HG03354 (cell line): ENCODE results near the gene SLC4A7.
"Not testable (repeated sequence)": the region's sequence is repeated elsewhere in the genome, so short reads cannot be mapped to it uniquely, and the experiment has no call there.

Experiments used
- ATAC-seq: cut with Tn5 transposase; IDR thresholded peaks from one replicate; pipeline ENCODE4 v1.9.1; 2021; ENCODE audit warnings: mild to moderate bottlenecking; ENCODE audit not compliant: unreplicated experiment, poor library complexity, severe bottlenecking

SLC4A7 gene

DNA sequence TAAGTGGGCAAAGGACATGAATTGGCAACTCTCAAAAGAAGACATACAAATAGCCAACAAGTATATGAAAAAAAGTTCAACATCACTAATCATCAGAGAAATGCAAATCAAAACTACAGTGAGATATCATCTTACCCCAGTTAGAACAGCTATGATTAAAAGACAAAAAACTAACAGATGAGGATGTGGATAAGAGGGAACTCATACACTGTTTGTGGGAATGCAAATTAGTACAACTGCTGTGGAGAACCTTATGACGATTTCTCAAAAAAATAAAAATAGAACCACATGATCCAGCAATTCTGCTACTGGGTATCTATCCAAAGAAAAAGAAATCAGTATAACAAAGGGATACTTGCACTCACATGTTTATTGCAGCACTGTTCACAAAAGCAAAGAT lies 143.7 kb downstream of the SLC4A7 start:
- ATAC-seq, result peak; percentile 92

DNA sequence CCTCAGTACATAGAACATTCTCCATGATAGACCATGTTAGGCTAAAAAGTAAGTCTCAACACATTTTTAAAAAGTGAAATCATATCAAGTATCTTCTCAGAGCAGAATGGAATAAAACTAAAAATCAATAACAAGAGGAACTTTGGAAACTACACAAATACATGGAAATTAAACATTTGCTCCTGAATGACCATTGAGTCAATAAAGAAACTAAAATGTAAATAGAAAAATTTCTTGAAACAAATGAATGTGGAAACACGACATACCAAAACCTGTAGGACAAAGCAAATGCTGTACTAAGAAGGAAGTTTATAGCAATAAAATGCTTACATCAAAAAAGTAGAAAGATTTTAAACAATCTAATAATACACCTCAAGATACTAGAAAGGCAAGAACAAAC lies 148.6 kb downstream of the SLC4A7 start:
- no peak for ATAC-seq

DNA sequence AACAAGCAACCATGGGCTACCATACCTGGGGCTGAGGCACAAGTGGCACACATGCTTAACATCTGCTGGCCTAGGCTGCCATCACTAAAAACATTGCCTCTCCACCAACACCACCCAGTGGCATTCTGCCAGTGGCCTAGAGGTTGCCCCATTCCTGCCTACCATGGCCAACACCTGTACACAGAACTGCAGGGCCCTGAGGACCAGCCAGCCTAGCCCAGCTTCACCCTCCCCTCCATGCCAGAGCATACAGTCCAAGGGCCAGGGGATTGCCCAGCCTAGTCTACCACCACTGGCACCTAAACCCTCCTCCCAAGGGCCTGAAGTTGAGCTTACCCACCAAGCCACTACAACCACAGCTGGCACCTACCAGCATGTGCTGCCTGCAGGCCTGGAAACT lies 150.3 kb downstream of the SLC4A7 start:
- no peak for ATAC-seq

DNA sequence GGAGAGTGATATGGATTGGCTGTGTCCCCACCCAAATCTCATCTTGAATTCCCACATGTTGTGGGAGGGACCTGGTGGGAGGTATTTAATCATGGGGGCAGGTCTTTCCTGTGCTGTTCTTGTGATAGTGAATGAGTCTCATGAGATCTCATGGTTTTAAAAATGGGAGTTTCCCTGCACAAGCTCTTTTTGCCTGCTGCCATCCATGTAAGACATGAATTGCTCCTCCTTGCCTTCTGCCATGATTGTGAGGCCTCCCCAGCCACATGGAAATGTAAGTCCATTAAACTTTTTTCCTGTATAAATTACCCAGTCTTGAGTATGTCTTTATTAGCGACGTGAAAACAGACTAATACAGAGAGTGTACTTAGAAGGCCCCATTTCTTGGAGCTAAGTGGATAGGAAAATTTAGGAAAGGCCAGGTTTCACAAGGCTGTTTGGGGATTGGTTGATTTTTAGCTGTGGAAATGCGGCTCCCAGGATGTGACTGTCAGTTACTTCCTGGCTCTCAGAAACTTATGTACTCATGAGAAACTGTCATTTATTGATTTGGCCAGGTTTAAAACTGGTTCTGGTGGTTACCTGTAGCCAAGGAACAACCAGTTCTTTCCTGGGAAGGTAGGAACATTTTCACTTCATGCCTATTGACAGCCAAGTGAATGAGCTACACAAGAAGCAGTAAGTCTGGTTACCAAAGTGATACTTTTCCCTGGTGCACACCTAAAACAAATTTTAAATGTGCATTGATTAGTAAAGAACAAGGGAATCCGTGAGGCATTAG lies 155.0 kb downstream of the SLC4A7 start:
- not testable (repeated sequence) for ATAC-seq

DNA sequence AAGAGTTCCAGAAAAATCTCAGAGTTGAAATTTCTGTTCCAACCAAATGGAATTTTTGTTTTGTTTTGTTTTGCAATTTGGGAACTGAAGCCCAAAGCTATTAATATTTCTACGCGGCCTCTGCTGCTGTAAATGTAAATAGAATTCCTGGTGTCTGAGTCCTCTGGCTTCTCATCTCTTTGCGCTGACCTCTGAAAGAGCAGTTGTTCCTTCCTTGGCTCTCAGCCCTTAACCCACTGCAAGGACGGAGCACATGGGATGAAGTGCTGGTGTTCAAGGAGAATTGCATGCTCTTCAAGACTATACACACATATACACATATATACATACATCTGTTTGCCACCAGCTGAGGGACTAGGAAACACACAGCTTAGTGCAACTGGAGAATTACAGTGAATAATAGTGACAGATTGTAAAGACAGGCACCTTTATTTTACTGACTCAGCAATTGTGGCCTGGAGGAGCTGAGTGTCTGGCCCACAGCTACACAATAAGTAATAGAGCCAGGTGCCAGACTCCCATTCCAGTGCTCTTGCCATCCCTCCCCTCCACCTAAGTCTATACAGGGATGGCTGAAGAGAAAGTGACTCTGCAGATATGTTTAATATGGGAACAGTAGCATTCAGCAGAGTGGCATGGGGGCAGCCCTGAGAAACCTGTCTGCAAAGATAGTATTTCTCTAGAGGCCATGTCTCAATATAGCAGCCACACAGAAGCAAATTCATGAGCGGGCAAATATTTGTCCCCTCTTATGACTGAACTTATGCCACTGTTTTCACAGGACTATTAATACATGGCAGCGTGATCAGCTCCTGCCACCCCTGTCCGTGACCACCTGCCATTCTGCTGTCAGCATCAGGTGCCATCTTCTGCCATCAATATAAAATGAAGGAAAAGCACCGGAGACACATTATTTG lies 157.3 kb downstream of the SLC4A7 start:
- ATAC-seq, result no peak

DNA sequence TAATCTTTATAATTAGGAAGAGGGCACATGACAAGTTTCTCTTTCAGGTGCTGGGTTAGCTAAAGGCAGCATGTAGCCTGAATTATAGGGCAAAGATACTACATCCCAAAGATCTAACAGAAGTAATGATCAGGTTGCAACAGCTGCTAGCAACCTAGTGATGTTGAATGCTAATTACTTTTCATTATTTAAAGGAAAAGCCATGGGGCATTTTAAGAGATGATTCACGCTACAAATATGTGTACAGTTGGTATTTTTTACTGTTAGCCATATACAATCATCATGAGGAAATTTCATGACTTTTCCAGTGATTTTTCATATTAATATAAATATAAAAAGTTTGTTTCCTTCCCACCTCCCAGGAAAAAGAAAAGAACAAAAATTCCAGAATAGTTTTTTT lies 158.0 kb downstream of the SLC4A7 start:
- ATAC-seq, result no peak

DNA sequence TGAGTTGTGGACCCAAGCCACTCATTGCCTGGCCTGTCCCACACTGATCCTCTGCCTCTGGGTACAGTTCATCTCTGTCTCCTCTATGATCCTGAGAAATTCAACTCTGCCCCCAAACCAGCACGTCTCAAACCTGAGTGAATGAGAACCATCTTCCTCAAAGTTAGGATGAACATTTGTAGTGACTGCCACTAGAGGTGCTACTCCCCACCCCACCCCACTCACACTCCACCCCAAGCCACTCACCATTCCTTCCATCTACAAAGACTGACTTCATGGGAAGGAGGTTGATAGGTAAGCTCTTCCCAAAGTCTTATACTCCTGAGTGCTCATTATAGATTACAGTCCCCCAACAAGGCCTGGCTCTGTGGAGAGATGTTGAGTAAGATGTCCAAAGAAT lies 158.8 kb downstream of the SLC4A7 start:
- ATAC-seq, result no peak

DNA sequence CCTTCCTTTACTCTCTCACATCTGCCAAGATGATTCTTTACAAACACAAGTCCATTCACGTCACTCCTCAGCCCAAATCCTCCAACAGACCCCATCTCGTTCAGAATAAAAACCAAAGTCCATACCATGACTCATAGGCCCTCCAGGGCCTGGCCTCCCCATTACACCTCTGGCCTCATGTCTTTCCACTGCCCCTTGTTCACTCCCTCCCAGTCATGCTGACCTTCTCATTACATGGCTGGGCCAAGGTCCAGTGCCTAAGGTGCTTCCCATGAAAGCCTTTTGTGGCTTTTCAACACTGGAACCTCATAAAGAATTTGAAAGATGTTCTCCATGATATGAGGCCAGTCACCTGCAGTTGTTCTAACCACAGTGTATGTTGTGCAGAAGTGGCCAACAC lies 159.5 kb downstream of the SLC4A7 start:
- ATAC-seq, result no peak

DNA sequence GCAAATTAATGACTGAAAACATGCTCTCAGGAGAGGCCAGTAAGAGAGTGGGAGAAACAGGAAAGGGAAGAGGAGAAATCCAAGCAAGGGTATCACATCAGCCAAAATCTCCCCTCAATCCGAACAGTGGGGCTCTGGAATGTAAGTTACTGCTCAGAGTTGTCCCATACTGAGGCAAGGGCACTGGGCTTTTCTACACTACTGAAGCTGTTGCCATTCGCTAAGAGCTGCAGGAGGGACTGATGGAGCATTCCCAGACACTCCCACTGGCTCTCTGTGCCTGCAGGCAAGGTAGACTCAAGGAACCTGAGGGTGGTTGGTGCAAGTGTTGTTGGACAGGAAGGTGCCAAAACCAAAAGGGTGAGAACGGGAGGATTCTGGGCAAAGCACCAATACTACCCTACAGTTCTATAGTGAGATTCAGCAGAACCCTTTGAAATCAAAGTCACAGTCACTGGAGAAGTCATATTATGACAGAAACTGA lies 161.1 kb downstream of the SLC4A7 start:
- no peak for ATAC-seq
